Fibroblast of pulmonary artery (primary cell): ENCODE results near the gene SLFN12.

Source experiments
- DNase-seq: peaks from one replicate; pipeline ENCODE4 v3.0.0-alpha.2; 2010; ENCODE audit warnings: low read depth
- H3K4me3 ChIP-seq: replicated peaks from 2 replicates; pipeline ENCODE4 v1.5.1; 2011; ENCODE audit warnings: low read depth, mild to moderate bottlenecking, control low read depth, low read length, moderate library complexity
- TF ChIP-seq, protein P1 (sequence below): IDR thresholded peaks from 2 replicates; pipeline ENCODE4 v1.5.1; 2011; ENCODE audit warnings: mild to moderate bottlenecking, control low read depth, low read length, inconsistent platforms; ENCODE audit errors: missing control alignments

The SLFN12 gene

DNA sequence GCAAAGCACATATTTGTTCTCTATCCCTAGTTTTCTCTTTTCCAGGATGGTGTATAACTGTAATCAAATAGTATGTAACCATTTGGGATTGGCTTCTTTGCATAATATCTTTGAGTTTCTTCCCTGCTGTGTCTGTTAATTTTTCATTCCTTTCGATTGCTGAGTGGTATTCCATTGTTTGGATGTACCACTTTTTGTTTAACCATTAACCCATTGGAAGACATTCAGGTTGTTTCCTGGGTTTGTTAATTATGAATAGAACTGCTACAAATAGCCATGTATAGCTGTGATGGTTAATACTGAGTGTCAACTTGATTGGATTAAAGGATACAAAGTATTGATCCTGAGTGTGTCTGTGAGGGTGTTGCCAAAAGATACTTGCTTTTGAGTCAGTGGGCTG, 20.9 kb upstream of the SLFN12 start:
- H3K4me3 ChIP-seq = no peak overlapping the region
- DNase-seq = no peak
- TF ChIP-seq, protein P1, sequence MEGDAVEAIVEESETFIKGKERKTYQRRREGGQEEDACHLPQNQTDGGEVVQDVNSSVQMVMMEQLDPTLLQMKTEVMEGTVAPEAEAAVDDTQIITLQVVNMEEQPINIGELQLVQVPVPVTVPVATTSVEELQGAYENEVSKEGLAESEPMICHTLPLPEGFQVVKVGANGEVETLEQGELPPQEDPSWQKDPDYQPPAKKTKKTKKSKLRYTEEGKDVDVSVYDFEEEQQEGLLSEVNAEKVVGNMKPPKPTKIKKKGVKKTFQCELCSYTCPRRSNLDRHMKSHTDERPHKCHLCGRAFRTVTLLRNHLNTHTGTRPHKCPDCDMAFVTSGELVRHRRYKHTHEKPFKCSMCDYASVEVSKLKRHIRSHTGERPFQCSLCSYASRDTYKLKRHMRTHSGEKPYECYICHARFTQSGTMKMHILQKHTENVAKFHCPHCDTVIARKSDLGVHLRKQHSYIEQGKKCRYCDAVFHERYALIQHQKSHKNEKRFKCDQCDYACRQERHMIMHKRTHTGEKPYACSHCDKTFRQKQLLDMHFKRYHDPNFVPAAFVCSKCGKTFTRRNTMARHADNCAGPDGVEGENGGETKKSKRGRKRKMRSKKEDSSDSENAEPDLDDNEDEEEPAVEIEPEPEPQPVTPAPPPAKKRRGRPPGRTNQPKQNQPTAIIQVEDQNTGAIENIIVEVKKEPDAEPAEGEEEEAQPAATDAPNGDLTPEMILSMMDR = no peak

DNA sequence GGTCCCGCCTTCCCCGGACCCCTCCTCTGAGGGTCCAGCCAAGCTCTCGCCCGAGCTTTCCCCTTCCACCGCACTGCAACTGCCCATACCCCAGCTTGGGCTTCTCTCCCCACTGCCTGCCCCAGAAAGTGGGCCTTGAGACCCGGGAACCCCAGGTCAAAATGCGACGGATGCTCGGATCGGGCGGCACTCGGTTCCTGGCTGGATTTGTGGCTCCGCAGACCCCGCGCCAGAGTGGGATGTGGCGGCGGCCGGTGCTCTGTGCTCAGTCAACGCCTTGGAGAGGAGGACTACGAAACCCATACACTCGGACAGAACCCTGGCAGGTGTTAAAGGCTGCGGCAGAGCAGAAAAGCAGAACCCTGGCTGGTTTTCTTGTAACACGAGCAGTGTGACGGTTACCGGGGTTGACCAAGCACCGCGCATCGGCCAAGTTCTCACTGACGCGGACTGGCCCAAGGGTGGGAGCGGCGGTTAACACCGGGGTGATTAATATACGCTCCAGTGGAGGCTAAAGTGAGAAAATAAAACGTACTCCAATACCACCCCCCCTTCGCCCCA, 17.2 kb upstream of the SLFN12 start:
- no peak for DNase-seq
- TF ChIP-seq, protein P1 = no peak
- H3K4me3 ChIP-seq = no peak overlapping the region

DNA sequence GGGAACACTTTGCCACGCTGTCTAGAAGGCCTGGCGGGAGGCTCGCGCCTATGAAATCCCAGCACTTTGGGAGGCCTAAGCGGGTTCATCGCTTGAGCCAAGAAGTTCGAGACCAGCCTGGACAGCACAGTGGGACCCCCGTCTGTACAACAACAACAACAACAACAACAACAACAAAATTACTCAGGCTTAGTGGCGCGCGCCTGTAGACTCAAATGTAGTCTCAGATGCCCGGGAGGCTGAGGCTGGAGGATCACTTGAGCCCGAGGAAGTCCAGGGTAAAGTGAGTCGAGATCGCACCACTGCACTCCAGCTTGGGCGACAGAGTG, 16.6 kb upstream of the SLFN12 start:
- no peak for DNase-seq
- TF ChIP-seq, protein P1 = no peak
- peak overlapping the region; percentile 56 for H3K4me3 ChIP-seq

DNA sequence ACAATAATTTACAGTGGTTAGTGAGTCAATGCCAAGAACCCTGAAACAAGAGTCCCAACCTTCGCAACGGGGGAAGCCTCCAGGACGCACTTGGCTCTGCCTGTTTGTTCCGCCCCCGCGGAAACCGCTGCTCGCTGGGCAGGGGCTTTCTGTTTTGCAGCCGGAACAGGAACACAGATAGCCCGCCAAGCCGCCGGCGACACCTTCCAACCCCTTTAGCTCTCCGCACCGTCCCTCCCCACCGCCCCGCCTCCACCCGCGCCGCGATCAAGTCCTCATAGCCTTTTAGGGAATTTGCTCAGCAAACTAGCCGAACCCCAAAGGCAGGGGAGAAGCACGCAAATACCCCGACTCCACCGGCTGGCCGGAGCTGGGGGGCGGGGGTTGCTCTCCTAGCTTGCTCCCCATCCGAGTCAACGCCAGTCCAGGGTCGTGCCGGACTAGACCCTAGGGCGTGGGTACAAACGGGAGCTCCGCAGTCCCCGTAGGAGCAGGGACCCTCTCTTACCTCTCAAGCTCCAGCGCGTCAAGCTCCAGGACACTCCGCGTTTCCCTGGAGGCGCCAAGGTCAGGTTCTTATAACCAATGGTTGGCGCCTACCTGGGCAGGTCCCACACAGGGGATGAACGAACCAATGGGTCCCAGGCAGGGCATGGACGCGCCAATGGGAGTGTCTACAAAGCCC, 16.1 kb upstream of the SLFN12 start, which contains the start of gene SLFN13:
Gene SLFN13 (minus strand): TSS at position 553 of the 685 bp plus-strand sequence. CDS start 3,086 bp downstream, outside the sequence.
- DNase-seq = peak; percentile 64
- TF ChIP-seq, protein P1 = no peak
- H3K4me3 ChIP-seq = peak within 1 kb of the TSS; percentile 56

DNA sequence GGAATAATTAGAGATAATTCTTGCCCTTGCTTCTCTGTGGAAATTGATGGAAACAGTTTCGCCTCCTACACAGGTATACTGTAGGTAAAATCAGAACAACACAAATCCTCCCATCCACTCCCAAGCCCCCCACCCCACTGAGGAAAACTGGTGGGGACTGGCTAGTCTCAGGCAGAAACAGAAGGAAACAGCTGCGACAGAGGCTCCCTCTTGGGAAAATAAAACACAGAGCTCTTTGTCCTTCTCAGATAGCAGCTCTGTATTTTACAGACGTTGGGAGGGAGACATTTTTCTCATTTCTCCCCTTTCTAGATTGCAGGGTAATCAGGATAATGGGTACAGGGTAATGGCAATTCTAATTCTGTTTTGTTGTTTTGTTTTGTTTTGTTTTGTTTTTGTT, 15.2 kb upstream of the SLFN12 start:
- H3K4me3 ChIP-seq = no peak overlapping the region
- no peak for DNase-seq
- TF ChIP-seq, protein P1 = no peak

DNA sequence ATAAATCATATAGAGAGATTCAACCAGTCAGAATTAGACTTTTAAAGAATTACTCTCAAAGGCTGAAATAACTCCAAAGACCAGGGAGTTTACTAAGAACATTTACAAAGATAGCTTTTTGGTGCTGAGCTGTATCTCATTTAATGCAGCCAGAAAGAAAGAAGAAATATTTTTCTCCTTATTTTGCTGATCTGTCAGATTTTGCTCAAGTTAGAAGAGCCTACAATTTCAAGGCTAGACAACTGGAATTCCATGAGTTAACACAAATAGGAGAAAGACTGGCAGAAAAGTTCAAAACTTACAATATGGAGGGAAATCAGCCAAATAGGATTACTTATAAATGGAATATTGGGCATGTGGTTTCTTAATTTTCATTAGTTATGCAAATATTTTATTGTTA, 6.1 kb upstream of the SLFN12 start:
- DNase-seq = no peak
- TF ChIP-seq, protein P1 = no peak
- H3K4me3 ChIP-seq = no peak overlapping the region
